ENCODE data around the gene BCAP31.

Gene BCAP31

GRCh38 chrX:153766871-153767673, 42.9 kb upstream of the BCAP31 start:
- peak overlapping the region; percentile 55 for H3K9ac ChIP-seq (ENCODE audit: low read length)
- peak overlapping the region; percentile 78 for H3K4me3 ChIP-seq (ENCODE audit: low read length)
- peaks cover 3% of the 10 kb centered on the region for H3K36me3 ChIP-seq (ENCODE audit: control insufficient read depth, insufficient read depth, low read length, severe bottlenecking)
- H3K27me3 ChIP-seq (replicated peaks; ENCODE audit: control insufficient read depth, insufficient read depth, low read length) = no peaks in the 10 kb centered on the region
- H3K4me1 ChIP-seq (ENCODE audit: control insufficient read depth, insufficient read depth, low read length) = peaks cover 18% of the 10 kb centered on the region
- H3K9me3 ChIP-seq (ENCODE audit: control insufficient read depth, low read length) = no peaks in the 10 kb centered on the region
- DNase-seq (ENCODE audit: low read depth) = no peak

- no peaks in the 10 kb centered on the region for H3K27me3 ChIP-seq (replicated peaks; ENCODE audit: control insufficient read depth, insufficient read depth, low read length)
- H3K9ac ChIP-seq (ENCODE audit: low read length) = peak overlapping the region; percentile 88
- DNase-seq (ENCODE audit: low read depth) = peak; percentile 74
- H3K9me3 ChIP-seq (ENCODE audit: control insufficient read depth, low read length) = no peaks in the 10 kb centered on the region
- H3K4me1 ChIP-seq (ENCODE audit: control insufficient read depth, insufficient read depth, low read length) = peaks cover 18% of the 10 kb centered on the region
- H3K4me3 ChIP-seq (ENCODE audit: low read length) = peak overlapping the region; percentile 78
- peaks cover 3% of the 10 kb centered on the region for H3K36me3 ChIP-seq (ENCODE audit: control insufficient read depth, insufficient read depth, low read length, severe bottlenecking)
These were observed 42.1 kb upstream of the BCAP31 start for GRCh38 chrX:153766098-153766817.

GRCh38 chrX:153765138-153766079, 41.2 kb upstream of the BCAP31 start:
- Histone ChIP-seq H3K4me1 (ENCODE audit: control insufficient read depth, insufficient read depth, low read length) (peaks cover 18% of the 10 kb centered on the region), H3K9ac (ENCODE audit: low read length) (peak overlapping the region; percentile 88), H3K9me3 (ENCODE audit: control insufficient read depth, low read length) (no peaks in the 10 kb centered on the region), H3K36me3 (ENCODE audit: control insufficient read depth, insufficient read depth, low read length, severe bottlenecking) (peaks cover 3% of the 10 kb centered on the region), H3K27me3 (replicated peaks; ENCODE audit: control insufficient read depth, insufficient read depth, low read length) (no peaks in the 10 kb centered on the region), H3K4me3 (ENCODE audit: low read length) (peak overlapping the region; percentile 78)
- DNase-seq (ENCODE audit: low read depth) = no peak

GRCh38 chrX:153764786-153765137, 40.6 kb upstream of the BCAP31 start:
- H3K9ac ChIP-seq (ENCODE audit: low read length) = peak overlapping the region; percentile 88
- no peaks in the 10 kb centered on the region for H3K27me3 ChIP-seq (replicated peaks; ENCODE audit: control insufficient read depth, insufficient read depth, low read length)
- H3K4me1 ChIP-seq (ENCODE audit: control insufficient read depth, insufficient read depth, low read length) = peaks cover 18% of the 10 kb centered on the region
- H3K9me3 ChIP-seq (ENCODE audit: control insufficient read depth, low read length) = no peaks in the 10 kb centered on the region
- peak overlapping the region; percentile 78 for H3K4me3 ChIP-seq (ENCODE audit: low read length)
- DNase-seq (ENCODE audit: low read depth) = no peak
- H3K36me3 ChIP-seq (ENCODE audit: control insufficient read depth, insufficient read depth, low read length, severe bottlenecking) = peaks cover 3% of the 10 kb centered on the region

- H3K4me3 ChIP-seq (ENCODE audit: low read length) = peak within 1 kb of the TSS; percentile 78
- no peaks in the 10 kb centered on the region for H3K36me3 ChIP-seq (ENCODE audit: control insufficient read depth, insufficient read depth, low read length, severe bottlenecking)
- no peaks in the 10 kb centered on the region for H3K27me3 ChIP-seq (replicated peaks; ENCODE audit: control insufficient read depth, insufficient read depth, low read length)
- H3K9ac ChIP-seq (ENCODE audit: low read length) = peak within 1 kb of the TSS; percentile 88
- H3K4me1 ChIP-seq (ENCODE audit: control insufficient read depth, insufficient read depth, low read length) = peaks cover 18% of the 10 kb centered on the region
- H3K9me3 ChIP-seq (ENCODE audit: control insufficient read depth, low read length) = no peaks in the 10 kb centered on the region
- peak; percentile 84 for DNase-seq (ENCODE audit: low read depth)
These were observed 40.0 kb upstream of the BCAP31 start, which contains the start of gene PLXNB3 for GRCh38 chrX:153763989-153764755. Gene PLXNB3 (plus strand): TSS chrX:153764249. CDS start chrX:153765536, 1,287 bp downstream.

GRCh38 chrX:153763298-153763932, 39.2 kb upstream of the BCAP31 start:
- DNase-seq (ENCODE audit: low read depth) = no peak
- peaks cover 22% of the 10 kb centered on the region for H3K4me1 ChIP-seq (ENCODE audit: control insufficient read depth, insufficient read depth, low read length)
- H3K9ac ChIP-seq (ENCODE audit: low read length) = no peak overlapping the region
- no peak overlapping the region for H3K4me3 ChIP-seq (ENCODE audit: low read length)
- H3K9me3 ChIP-seq (ENCODE audit: control insufficient read depth, low read length) = peaks cover 4% of the 10 kb centered on the region
- no peaks in the 10 kb centered on the region for H3K27me3 ChIP-seq (replicated peaks; ENCODE audit: control insufficient read depth, insufficient read depth, low read length)
- H3K36me3 ChIP-seq (ENCODE audit: control insufficient read depth, insufficient read depth, low read length, severe bottlenecking) = no peaks in the 10 kb centered on the region

- Histone ChIP-seq H3K4me1 (ENCODE audit: control insufficient read depth, insufficient read depth, low read length) (peaks cover 26% of the 10 kb centered on the region), H3K9me3 (ENCODE audit: control insufficient read depth, low read length) (peaks cover 5% of the 10 kb centered on the region), H3K36me3 (ENCODE audit: control insufficient read depth, insufficient read depth, low read length, severe bottlenecking) (no peaks in the 10 kb centered on the region), H3K27me3 (replicated peaks; ENCODE audit: control insufficient read depth, insufficient read depth, low read length) (no peaks in the 10 kb centered on the region), H3K4me3 (ENCODE audit: low read length) (no peak overlapping the region), H3K9ac (ENCODE audit: low read length) (no peak overlapping the region)
- DNase-seq (ENCODE audit: low read depth) = no peak
These were observed 38.5 kb upstream of the BCAP31 start for GRCh38 chrX:153762626-153763173.

- no peaks in the 10 kb centered on the region for H3K27me3 ChIP-seq (replicated peaks; ENCODE audit: control insufficient read depth, insufficient read depth, low read length)
- no peak for DNase-seq (ENCODE audit: low read depth)
- H3K4me3 ChIP-seq (ENCODE audit: low read length) = no peak overlapping the region
- peaks cover 26% of the 10 kb centered on the region for H3K4me1 ChIP-seq (ENCODE audit: control insufficient read depth, insufficient read depth, low read length)
- no peaks in the 10 kb centered on the region for H3K36me3 ChIP-seq (ENCODE audit: control insufficient read depth, insufficient read depth, low read length, severe bottlenecking)
- no peak overlapping the region for H3K9ac ChIP-seq (ENCODE audit: low read length)
- H3K9me3 ChIP-seq (ENCODE audit: control insufficient read depth, low read length) = peaks cover 13% of the 10 kb centered on the region
These were observed 37.7 kb upstream of the BCAP31 start for GRCh38 chrX:153761863-153762262.

GRCh38 chrX:153755136-153755535, 30.9 kb upstream of the BCAP31 start:
- no peak overlapping the region for H3K9ac ChIP-seq (ENCODE audit: low read length)
- peaks cover 1% of the 10 kb centered on the region for H3K27me3 ChIP-seq (replicated peaks; ENCODE audit: control insufficient read depth, insufficient read depth, low read length)
- H3K9me3 ChIP-seq (ENCODE audit: control insufficient read depth, low read length) = peaks cover 24% of the 10 kb centered on the region
- DNase-seq (ENCODE audit: low read depth) = no peak
- peaks cover 8% of the 10 kb centered on the region for H3K4me1 ChIP-seq (ENCODE audit: control insufficient read depth, insufficient read depth, low read length)
- no peak overlapping the region for H3K4me3 ChIP-seq (ENCODE audit: low read length)
- H3K36me3 ChIP-seq (ENCODE audit: control insufficient read depth, insufficient read depth, low read length, severe bottlenecking) = no peaks in the 10 kb centered on the region
